Stimulated activated naive CD4-positive, alpha-beta T cell treated with Interleukin-2 at 50 U/mL for 16 hours (primary cell): ENCODE data around the gene APBB1.

Experiments used
- DNase-seq: peaks from one replicate; lab custom pipeline; 2025; lab: John Stamatoyannopoulos, UW

APBB1 gene

DNA sequence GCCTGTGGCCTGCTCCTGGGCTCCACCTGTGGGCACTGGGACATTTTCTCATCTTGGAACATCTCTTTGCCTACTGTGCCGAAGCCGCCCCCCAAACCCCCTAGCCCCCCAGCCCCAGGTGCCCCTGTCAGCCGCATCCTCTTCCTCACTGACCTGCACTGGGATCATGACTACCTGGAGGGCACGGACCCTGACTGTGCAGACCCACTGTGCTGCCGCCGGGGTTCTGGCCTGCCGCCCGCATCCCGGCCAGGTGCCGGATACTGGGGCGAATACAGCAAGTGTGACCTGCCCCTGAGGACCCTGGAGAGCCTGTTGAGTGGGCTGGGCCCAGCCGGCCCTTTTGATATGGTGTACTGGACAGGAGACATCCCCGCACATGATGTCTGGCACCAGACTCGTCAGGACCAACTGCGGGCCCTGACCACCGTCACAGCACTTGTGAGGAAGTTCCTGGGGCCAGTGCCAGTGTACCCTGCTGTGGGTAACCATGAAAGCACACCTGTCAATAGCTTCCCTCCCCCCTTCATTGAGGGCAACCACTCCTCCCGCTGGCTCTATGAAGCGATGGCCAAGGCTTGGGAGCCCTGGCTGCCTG, 27.3 kb downstream of the APBB1 start:
- DNase-seq = no peak

DNA sequence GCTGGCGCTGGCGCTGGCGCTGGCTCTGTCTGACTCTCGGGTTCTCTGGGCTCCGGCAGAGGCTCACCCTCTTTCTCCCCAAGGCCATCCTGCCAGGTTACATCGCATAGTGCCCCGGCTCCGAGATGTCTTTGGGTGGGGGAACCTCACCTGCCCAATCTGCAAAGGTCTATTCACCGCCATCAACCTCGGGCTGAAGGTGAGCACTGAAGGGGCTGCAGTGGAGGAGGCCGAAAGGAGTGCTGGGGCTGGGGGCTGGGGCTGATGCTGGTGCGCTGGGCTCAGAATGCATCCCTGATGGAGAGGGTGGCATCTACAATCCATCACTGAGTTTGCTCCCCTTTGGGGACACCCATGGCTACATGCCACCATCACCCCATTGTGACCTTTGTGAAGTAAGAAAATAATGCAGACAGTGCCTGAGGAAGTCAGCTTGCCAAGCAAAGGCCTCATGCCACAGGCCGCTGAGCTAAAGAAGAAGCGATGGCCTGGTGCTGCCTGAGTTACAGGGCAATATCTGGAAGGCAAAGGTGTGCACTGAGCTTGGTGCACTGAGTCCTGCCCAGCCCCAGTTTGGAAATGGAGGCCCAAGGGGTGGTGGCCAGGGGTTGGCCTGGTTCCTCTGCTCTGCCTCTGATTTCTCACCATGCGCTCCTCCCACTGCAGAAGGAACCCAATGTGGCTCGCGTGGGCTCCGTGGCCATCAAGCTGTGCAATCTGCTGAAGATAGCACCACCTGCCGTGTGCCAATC, 28.0 kb downstream of the APBB1 start:
- DNase-seq = no peak

DNA sequence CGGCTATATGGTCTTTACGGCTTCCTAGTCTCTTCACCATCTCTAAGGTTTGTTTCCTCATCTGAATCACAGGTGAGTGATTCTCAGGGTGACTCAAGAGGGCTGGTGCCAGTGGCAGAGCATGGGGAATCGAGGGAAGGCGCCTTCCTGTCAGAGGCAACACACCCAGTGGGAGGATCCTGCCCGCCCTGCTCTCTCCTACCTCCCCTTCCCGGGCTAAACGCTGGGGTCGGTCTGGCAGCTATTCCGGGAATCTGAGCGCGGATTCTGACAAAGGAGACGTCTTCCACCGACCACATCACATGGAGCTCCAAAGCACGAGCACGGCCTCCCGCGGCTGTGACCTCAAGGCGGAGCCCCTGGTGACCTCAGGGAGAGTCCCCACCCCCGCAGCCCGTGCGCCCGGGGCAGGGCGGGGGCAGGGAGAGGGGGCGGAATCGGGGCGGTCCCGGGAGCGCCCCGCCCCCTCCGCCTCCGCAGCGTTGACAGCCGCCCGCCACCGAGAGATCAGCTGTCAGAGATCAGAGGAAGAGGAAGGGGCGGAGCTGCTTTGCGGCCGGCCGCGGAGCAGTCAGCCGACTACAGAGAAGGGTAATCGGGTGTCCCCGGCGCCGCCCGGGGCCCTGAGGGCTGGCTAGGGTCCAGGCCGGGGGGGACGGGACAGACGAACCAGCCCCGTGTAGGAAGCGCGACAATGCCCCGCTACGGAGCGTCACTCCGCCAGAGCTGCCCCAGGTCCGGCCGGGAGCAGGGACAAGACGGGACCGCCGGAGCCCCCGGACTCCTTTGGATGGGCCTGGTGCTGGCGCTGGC, 28.8 kb downstream of the APBB1 start, which contains the start of gene SMPD1:
SMPD1 (plus strand) TSS at position 570 of the 813 bp plus-strand sequence; CDS start at position 695, 125 bp downstream.
- DNase-seq = peak; percentile 91

DNA sequence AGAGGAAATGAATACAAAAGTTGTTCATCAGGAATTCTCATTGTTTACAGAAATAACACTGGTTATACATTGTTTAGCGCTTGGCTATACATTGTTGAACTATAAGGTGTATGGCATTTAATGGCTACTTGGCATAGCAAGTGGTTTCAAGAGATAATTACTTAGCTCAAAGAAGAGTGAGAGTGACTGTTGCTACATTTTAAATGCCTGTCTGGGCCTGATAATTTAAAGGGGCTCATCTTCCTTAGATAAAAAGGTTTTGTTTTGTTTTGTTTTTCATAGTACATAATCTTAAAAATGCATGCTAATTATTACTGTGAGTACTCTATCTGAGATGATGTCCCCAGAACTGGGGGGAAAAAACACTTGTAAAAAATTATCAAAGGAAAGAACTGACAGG, 30.1 kb downstream of the APBB1 start:
- DNase-seq = no peak

DNA sequence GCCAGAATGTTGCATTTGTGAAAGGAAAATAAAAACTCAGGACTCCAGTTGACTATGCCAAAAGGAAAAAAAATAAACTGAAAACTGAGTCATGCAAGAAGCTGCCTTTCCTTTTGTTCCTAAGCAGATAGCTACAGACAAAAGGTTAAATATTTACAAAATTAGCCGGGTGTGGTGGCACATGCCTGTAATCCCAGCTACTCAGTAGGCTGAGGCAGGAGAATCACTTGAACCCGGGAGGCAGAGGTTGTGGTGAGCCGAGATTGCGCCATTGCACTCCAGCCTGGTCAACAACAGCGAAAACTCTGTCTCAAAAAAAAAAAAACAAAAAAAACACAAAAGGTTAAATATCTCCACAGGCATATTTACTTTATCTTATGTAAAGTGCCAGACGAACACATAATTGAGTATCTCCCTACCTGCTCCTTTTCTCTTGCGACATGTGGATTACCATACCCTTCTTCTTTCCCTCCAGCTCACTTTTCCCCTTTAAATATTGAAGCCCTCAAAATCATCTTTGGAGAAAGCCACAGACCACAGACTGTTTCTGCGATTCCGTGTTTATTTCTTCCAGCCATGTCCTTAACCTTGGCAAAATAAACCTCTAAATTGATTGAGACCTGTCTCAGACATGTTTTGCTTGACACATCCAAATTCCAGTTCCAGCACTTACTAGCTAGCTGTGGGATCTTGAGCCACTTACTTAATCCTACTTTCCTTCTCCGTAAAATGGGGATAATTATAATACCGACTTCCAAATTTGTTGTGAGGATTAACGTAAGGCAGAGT, 30.9 kb downstream of the APBB1 start:
- DNase-seq = no peak

DNA sequence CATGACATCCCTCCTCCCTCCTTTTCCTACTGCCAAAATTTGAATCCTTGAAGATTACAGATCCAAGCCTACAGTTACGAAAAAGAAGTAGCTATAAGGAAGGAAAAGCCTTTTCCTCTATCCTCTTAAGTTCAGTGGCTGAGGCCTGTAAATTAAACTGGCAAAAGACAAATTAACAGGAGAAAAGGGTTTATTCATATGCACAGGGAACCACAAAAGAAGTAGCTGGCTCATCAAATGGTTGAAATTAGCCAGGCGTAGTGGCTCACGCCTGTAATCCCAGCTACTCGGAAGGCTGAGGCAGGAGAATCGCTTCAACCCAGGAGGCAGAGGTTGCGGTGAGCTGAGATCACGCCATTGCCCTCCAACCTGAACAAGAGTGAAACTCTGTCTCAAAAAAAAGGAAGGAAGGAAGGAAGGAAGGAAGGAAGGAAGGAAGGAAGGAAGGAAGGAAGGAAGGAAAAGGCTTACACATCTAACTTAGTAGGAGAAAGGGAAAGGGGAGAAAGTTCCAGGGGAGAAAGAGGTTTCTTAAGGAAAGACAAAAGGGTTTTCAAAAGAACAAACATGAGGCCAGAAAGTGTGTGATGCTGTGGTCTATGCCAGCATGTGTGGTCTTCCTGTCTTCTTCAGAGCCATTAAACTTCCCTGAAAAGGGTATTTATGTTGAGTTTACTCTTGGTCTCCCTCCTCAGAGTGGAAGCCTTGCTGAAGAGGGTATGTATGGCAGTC, 33.7 kb downstream of the APBB1 start:
- no peak for DNase-seq

DNA sequence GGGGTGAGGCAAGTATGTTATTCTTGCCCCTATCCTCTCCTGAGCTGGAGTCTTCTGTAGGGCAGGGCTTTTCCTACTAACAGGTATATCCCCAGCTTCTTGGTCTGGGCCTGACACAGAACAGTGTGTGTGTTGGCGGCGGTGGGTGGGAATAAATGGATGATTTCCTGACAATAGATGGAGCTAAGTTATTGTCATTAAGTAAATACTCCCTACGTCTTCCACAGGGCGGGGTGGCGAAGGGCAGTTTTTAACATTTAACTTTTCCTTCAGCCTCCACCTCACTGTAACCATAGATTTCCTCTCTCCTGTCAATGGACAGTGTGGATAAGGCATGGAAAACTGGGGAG, 40.3 kb downstream of the APBB1 start:
- no peak for DNase-seq

DNA sequence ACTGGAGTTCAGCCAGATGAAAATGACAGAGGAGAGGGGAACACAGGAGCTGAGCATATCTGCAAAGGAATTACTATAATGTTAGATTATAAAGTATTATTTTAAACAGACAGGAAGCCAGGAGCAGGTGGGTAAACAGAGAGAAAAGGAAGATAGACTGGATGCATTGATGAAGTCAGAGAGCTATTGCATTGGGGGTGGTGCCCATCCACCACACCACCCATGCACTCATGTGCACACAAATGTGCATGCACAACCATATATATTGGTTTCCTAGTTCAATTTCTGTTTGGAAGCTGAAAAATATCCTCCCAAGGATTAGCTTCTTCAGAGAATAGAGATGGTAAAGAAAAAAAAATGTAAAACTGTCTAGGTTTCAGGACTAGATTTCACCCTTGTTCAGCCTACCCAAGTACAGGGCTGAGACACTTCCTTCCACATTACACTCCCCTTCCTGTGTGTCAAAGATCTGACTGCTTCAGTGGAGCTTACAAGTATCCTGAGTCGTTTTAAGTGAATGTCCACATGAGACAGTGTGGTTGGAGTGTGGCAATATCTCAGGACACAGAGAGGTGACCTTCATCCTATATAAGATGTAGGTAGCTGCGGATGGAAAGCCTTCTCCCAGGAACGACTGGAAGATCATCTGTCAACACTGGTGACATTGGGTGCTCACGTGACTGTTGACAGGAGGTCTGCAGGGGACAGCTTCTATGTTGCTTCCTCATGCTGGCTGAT, 40.8 kb downstream of the APBB1 start:
- DNase-seq = no peak

DNA sequence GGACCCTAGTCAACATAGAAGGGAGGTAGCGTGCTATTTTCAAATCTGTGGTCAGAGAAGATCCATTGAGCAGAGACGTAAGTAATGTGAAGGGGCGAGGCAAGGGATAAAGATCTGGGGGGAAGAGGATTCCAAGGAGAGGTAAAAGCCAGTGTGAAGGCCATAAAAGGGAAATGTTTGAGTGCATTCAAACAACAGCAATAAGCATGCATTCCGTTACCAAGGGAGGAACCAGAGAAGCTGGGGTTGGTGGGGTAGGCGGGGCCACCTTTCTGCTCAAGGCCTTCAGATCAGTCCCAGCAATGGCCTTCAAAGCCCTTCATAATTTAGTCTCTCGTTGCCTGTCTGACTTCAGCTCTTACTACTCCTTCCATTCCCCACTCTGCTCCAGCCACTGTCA, 47.1 kb downstream of the APBB1 start:
- DNase-seq = no peak

DNA sequence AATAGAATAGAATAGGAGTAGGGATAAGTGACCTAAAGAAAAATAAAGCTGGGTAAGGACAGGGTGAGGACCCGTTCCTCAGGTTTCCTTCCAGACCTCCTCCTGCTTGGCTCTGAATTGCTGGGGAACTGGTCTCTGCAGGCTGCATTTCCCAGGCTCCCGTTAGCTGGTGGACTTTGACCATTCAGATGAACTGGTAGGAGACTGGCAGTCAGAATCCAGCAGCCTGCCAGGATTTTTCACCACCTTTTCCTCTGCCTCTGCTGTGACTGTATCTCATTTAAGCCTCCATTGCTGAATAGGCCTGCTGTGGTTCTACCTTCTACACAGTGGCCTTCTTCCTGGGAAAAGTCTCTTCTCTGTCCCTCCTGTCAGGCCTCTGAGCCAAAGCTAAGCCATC, 53.2 kb downstream of the APBB1 start:
- DNase-seq = no peak

DNA sequence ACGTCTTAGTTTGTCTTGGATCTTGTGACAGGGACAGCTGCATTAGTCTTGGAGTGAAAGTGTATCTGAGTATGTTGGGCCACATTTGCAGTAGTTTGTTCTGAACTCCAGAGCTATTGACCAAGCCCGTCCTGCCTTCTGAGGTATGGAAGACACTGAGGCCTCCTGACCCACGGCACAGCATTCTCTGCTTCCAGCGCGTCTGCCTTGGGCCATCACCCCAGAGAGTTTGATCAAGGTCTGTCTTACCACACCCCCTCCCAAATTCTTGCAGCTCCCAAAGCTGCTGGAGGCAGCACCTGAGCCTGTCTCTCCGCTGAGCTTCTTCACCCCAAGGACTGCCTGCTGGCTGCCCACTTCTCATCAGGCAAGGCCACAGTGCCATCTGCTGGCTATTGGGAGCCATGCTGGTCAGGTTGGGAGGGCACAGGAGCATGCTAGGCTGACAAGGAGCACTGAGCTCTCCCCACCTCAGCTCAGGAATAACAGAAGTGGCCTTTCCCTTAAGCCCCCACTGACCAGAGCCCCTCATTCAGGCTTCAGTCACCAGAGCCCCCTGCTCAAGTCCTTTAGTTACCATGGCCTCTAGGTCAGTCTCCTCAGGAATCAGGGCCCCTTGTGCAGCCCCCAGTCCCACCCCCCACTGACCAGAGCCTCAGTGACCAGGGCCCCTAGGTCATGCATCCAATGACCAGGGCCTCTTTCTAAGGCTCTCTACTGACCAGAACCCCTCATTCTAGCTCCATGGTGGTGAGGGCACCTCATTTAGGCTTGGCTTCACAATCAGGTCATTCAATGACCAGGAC, 55.8 kb downstream of the APBB1 start:
- DNase-seq = peak; percentile 58

DNA sequence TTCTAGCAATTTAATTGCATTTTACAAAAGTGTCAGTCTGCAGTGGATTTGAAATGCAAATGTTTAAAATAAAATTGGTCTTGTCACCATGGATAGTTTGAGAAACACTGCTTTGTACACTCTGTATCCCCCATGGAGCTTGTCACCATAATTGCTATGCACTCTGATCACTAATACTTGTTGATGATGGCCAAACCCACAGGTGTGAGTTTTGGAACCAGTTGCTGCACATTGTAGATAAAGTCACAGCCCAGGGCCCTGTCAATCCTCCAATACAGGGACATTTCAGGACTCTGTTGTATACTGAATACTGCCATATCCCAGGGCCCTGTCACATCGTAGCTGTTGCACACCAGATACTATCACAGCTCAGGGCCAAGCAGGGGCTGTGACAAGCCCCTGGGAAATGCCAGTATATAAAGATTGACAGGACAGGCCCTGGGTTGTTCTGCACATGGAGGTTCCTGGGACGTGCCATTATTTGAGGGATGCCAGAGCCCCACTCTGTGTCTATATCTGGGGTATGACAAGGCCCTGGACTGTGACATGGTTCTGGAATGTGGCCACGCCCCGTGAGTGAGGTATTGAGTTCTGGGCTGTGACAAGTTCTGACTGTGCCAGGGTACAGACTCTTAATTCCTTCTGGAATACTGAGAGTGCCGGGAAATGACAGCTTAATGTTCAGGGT, 56.6 kb downstream of the APBB1 start:
- no peak for DNase-seq

DNA sequence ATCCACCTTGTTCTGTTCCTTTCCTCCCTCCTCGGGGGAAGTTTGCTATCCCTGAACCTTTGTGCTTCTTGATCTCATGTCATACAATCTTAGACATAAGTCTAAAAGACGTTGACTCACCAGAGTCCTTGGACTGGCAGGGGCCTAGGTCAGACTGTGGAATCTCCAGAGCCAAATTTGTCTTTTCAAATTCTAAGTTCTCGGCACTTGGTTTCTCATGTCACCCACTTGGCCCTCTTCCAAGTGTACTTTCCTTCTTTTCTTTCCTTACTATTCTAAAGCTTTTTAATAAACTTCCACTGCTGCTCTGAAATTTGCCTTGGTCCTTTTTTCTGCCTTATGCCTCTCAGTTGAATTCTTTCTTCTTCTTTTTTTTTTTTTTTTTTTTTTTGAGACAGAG, 58.7 kb downstream of the APBB1 start:
- no peak for DNase-seq

DNA sequence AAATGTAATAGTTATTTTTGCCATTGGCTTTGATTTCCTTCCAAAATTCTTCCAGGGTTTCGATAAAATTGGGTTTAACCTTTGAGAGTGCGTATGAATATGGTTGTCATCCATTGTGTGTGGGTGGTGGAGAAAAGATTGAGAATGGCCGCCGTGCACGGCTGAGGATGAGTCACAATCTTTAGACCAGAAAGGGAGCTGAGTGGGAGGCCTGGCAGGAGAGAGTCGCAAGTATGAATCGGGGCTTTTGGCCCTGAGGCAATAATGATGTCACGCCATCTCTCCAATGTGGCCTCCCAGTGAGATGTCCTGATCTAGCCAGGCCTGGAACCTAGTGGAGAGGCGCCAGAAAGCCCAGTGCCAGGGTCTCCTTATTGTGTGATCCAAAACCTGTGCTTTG, 61.7 kb downstream of the APBB1 start:
- DNase-seq = peak; percentile 40

DNA sequence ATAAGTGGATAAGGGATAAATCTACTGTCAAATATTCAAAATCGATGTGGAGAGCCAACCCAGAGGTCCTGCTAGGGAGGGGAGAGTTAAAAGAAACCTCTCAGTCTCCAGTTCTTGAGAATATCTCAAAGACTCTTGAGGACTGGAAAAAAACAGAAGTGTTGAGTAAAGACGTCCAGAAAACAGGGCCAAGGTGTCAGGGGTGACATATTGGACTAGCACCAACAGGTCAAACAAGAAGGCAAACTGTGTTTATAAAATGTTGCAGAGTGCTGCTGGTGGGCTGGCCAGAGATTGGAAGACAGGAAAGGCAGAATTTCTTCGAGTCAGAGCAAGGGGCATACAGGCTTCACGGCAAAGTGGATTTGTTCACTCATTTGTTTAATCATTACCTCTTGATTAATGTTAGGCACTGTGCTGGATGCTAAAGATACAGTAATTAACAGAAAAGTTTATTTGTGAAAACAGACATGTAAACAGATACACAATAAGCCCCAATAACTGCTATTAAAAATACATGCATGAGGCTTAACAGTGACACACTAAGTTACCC, 62.3 kb downstream of the APBB1 start:
- no peak for DNase-seq

DNA sequence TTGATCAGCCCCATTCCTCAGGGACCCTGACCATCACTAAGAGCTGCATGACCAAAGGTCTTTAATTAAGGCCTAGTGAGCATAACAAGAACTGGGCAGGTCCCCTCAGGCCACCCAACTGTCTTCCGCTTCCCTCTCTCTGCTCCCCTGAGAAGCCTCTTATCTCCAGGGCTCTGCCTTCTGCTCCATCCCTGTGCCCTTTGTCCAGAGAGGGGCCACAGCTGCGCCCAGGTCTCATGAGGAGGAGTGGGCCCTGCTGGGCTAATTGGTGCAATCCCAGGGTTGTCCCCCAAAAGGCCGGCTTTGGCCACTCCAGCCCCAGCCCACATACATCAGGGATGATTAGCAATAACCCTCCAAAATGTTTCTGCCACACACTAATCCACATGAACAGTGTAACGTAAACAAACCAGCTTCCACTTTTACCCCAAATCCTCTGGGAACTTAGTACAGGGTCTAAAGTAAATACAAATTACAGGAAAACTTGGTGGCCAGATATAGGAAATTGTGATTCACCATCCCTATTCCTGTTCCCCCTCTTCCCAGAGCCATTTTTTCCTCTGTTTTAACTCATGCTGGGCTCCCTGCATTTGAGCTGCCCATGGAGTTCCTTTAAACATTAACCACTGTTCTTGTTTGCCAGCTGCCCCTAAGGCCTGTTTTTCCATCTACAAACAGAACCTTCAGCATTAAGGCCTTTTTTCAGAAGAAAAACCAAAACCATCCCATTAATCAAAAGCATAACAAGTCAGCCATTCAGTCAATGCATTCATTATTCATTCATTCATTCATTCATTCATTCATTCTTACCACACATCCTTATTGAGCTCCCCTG, 64.0 kb downstream of the APBB1 start:
- no peak for DNase-seq

DNA sequence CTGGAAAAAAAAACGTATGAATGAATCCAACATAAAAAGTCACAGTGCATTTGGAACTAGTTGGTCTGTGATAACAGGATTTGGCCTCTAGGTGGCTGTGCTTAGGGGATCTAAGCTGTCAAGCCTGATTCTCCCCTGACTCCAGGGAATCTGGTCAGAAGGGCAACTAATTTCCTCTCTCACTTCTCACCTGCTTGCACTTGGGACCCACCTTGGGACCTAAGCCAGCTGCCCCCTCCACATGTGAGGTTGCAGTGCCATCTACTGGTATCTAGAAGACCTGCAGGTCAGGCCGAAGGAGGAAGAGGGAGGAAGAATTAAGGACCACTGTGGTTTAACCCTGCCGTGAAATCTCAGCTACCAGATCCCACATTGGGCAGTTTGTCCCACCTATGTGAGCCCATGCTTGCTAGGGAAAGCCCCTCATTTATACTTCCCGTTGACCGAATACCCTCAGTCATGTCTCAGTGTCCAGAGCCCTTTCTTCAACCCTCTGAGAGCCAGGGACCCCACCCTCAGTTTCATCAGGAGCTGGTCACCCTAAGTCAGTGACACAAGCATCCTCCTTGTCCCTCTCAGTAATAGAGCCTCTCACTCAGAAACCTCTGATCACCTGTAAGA, 65.4 kb downstream of the APBB1 start:
- DNase-seq = peak; percentile 13
